GM18505 (cell line): Measurements from ENCODE around the gene BFSP1.

ENCODE experiments used
- ATAC-seq: cut with Tn5 transposase; IDR thresholded peaks from one replicate; pipeline ENCODE4 v1.9.1; 2021; ENCODE audit not compliant: unreplicated experiment
- POLR2A ChIP-seq: IDR thresholded peaks from 4 replicates; pipeline ENCODE4 v1.6.1; 2011; ENCODE audit warnings: borderline replicate concordance; ENCODE audit not compliant: insufficient read depth, insufficient read length; ENCODE audit errors: extremely low read depth

Gene BFSP1

DNA sequence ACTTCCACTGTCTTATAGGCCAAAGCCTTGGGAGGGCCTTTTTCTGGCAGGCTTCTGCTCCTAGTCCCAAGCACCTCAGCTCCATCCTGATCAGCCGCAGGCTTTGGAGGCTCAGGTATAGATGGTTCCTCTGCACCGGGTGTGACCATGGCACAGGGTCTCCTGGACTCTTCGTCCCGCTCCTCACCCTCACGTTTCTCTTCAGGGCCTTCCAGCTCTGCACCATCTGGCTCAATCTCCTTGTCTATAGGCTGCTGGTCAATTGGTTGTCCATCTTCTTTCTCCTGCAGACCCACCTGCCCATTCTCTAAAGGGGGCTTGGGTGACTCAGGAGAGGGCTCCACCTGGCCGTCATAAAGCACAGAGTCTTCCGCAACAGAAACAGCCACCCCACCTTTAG, 37.0 kb downstream of the BFSP1 start:
- no peak for ATAC-seq

DNA sequence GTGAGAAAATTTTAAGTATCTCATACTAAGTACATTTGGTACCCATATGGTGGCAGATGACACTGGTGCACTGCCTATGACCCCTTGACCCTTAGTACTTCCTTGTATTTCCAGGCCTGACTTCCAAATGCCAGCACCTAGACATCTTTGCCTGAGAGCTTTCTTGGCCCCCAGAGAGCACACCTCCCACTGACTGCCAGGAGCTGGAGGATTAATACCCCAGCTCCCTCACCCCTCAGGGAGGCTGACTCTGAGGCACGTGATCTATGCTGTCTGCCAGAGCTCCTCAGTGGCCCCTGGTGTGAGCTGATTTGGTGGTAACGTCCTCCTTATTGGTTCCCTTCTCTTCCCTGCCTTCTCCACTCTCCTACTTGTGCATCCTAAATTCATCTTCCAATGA, 38.0 kb downstream of the BFSP1 start:
- TF ChIP-seq POLR2A = no peak
- ATAC-seq = no peak

More for the DNA sequence above, 37.0 kb downstream of the BFSP1 start:
- TF ChIP-seq POLR2A = no peak

DNA sequence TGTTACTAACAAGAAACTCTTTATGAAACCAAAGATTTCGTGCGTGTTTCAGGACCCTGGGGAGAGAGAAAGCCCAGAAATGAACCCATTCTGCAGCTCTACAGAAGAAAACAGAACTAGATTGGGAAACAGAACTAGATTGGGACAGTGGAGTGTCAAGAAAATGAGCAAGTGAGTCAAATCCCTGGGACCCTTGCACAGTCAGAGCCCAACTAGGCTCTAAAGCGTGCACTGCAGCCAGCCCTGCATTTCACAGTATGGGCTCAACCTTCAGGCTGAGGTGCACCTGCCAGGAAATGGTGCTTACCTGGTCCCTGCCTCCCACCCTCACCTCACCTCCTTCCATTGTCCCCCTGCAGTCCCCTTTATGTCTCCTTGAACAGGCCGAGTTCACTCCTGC, 39.7 kb downstream of the BFSP1 start:
- TF ChIP-seq POLR2A = no peak
- ATAC-seq = no peak

DNA sequence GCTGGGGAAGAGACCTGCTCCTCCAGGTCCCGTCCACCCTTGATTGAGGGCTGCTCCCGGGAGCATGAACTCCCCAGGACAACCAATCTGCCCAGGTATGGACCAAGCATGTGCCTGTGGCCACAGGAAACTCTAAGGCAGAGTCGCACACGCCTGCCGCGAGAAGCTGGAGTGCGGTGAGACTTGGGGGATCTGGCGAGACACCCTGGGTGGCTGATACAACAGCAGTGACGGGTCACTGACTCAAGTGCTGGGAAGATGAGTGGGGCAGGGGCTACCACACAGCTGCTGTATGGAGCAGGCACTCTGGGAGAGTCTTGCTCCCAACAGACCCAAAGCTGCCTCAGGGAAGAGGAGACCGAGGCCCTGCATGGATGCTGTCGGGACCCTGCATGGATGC, 40.1 kb downstream of the BFSP1 start:
- no peak for TF ChIP-seq POLR2A
- no peak for ATAC-seq

DNA sequence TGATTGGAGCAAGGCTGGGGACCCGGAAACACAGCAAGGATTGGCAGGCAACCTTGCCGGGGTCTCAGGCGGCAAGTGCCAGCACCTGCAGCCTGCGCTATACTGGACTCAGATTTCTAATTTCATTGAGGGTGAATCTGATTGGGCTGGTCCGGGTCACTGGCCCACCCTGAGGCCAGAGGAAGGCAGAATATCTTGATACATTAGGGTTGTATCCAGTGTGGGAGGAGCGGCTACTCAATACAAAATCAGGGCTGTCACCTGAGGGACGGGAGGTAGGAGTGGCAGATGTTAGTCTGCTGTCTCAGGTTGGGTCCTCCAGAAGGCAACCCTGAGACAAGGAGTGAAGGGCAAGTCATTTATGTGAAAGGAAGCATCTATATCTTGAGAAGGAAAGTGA, 40.7 kb downstream of the BFSP1 start:
- TF ChIP-seq POLR2A = no peak
- ATAC-seq = no peak

DNA sequence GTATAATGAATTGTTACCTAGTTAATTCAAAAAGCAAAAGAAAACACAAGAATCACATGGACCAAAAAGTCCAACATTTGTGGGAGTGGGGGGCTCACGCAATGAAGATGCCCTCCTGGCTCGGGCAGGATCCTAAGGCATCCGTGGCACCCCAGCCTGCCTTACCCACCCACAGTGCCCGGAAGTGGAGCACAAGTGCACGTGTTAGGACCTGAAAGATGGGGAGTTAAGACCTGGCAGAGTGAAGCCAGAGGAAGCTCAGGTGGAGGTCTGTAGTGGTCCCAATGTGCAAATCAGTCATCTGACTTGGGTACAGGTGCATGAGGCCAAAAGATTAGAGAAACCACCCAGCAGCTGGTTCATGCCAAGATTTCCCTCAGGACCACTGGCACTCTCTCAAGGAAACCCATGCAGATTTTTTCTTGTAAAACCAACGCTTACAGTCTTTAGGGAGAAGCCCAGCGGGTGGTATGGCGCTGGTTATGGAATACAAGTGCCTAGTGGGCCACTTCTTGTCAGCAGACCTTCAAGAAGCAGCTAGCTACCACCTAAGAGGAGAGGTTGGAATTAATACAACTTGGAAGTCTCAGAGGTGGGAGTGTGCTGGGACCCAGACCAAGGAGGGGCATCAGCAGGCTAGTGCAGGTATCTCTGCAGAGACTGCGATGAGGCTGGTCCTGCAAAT, 42.1 kb downstream of the BFSP1 start:
- TF ChIP-seq POLR2A = no peak
- no peak for ATAC-seq

DNA sequence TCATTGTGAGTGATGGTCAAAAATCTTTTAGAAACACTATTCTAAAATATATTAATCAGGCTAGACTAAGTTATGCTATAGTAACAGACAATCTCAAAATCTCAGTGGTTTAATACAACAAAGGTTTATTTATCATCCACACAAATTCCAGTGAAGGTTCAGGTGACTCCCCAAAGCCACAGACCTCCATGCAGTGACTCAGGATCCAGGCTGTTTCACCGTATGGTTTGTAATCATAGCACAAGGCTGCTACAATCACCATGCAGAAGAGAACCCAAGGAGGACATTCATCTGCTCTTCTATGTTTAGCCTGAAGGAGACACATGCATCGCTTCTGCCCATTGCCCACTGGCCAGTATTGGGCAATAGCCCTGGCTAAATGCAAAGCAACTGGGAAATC, 46.2 kb downstream of the BFSP1 start:
- ATAC-seq = no peak
- TF ChIP-seq POLR2A = no peak

DNA sequence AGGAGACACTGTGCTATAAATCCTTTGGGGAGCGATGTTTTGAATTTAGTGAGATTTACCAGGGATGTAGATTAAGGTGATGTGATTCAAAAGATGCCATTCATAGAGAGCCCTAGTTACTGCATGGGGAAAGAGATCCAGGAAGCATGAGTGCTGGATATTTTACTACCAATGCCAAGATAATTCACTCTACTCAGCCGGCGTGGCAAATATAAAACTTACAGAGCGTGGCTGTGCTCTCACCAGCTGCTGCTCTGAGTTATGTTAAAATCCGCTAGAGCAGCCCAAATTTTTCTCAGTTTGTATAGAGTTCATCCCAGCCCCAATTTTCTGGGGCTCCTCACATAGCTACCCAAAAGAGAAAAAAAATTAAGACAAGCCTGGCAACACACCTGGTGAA, 48.6 kb downstream of the BFSP1 start:
- no peak for TF ChIP-seq POLR2A
- no peak for ATAC-seq

DNA sequence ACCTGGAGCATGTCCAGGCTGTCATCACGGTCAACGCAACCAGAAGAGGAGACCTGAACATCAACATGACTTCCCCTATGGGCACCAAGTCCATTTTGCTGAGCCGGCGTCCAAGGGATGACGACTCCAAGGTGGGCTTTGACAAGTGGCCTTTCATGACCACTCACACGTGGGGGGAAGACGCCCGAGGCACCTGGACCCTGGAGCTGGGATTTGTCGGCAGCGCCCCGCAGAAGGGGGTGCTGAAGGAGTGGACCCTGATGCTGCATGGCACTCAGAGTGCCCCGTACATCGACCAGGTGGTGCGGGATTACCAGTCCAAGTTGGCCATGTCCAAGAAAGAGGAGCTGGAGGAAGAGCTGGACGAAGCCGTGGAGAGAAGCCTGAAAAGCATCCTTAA, 49.5 kb downstream of the BFSP1 start:
- ATAC-seq = no peak
- no peak for TF ChIP-seq POLR2A

DNA sequence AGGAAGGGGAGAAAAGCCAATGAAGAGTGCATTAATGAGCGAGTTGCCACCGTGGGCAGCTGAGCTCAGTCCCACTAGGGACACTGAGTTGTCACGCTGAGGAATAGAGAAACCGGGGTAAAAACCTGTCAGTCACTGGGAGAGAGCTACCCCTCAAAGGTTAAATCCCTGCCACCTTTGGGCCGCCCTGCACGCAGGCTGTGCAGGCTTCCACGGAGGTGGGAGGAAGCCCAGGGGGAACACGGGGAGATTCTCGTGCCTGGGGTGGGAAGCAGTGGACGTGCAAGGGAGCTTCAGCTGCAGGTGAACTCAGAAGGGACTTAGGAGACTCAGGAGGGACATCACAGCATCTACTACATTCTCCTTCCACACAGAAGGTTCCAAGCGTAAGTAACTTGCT, 50.5 kb downstream of the BFSP1 start:
- TF ChIP-seq POLR2A = no peak
- no peak for ATAC-seq

DNA sequence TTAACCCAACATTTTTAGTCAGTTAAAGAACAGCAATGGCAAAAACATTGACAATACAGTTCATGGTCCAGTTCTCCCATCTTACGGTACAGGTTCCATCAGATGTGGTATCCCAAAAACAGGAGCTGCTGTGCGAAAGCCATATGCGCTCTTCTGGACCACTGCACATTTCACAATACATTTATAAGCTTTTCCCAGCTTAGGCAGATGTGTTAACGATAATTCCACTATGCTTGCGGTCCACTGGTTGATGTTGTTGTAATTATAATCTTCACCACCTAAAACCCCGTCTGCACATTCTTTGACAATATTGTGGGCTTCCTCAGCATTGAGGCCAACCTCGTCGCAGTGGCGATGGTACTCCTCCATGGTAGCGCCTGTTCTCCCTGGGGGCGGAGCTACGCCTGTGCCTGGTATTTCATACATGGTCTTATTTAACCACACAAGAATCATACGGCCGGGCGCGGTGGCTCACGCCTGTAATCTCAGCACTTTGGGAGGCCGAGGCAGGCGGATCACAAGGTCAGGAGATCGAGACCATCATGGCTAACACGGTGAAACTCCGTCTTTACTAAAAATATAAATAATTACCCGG, 52.0 kb downstream of the BFSP1 start:
- ATAC-seq = no peak
- no peak for TF ChIP-seq POLR2A

DNA sequence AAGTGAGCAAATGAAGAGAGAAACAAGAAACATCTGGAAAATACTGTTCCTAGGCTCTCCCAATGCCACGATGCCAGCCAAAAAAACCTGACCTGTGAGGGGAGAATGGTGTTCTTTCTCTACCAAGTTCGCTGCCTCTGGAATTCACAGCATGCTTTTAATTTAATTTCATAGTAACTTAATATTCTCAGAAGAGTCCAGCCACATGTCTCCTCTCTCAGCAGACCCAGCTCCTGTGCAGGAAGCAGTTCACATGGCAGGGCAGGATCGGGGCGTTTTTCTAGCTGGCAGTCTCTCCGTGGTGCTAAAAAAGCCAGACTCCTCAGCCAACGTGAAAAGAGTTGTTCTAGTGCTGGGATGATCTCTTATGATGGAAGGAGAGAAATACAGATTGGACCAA, 57.5 kb downstream of the BFSP1 start:
- ATAC-seq = no peak
- TF ChIP-seq POLR2A = no peak

DNA sequence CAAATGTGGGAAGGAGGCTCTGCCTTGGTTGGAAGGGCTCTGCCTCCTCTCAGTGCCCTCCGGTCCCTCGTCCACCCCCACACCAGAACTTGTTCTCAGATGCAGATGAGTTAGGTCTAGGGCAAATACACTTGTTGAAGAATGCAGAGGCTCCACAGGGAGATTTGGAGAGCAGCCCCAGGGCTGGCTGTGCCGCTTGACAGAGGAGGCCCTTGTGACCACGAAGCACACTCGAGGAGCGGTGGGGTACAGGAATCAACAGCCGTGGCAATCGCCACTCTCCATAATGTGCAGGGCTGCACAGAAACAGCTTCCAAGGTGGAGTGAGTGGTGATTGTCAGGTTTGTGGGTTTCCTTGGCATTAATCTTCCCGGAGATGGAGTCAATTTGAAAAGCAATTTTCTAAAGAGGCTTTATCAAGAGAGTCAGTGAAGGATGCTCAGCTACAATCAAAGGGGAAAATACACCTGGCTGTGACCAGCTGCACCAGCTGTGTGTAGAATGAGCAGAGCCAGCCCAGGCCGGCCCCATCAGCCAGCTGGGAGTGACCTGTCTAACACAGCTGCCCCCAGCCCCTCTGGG, 59.5 kb downstream of the BFSP1 start:
- no peak for TF ChIP-seq POLR2A
- no peak for ATAC-seq

DNA sequence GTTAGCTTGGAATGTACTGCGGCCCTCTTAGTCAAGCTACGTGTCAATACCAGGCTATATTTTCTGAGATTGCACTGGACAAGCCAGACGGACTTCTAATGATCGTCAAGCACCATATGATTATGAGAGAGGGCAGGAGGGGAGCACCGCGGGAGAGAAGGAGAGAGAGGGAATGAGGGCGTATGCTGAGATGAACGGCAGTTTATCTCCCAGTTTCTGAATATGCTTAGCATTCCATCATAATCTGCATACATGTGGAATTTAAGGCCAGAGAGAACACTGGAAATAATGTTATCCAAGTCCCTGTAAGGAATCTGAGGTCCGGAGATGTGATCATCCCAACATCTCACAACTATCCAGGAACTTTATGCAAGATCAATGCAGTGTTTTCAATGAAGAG, 60.2 kb downstream of the BFSP1 start:
- no peak for ATAC-seq
- no peak for TF ChIP-seq POLR2A
